Stimulated activated CD4-positive, alpha-beta T cell treated with anti-CD3 and anti-CD28 coated beads, Interleukin-4, amount 100 ng/mL, for 4 hours (primary cell): ENCODE data around the gene HLA-DMA.

Experiments used
- DNase-seq, 2 experiments: peaks; one replicate each; pipeline ENCODE4 v3.0.0-alpha.2; 2020

HLA-DMA gene

GRCh38 chr6:32974541-32975308, 21.8 kb upstream of the HLA-DMA start:
- no peak for DNase-seq

- DNase-seq, result no peak
These were observed 21.1 kb upstream of the HLA-DMA start for GRCh38 chr6:32974016-32974333.

DNA sequence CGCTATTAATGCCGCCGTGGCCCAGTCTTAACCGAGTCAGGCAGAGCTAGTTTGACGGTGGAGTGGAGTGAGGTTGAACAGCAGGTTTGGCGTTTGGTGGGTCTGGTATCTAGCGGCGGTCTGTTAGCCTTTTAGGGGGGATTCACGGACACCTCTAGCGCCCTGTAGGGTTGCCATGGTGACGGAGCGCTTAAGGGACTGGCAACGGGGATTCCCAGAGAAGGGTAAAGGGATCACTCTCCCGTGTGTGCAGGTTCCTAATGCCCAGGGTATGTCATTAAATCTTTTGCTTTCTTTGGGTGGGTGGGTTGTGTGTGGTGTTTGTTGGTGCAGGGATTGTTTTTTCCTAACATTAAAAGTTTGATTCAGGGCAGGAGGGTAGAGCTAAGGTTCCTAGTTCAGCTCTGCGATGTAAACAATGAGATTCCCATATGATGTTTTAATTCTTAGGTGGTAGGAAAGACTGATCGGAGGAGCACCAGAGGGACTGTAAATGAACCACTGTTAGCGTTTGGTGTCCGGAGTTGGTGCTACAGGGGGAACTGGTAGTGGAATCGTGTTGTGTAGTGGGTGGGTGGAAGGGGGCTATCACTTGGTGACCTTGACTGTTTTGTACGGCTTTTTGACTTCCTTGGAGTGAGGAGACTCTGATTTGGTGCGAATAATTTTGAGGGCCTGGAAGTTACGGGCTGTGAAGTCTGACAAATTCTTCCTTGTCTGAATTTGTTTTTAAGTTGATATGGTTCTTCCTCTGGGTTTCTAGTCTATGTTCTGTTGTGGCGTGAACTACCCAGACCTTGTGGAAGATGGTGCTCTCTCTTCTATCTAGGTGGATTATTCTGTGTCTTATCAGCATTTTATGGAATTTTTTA, 20.5 kb upstream of the HLA-DMA start:
- DNase-seq, result peak; percentile 40 to 60

DNA sequence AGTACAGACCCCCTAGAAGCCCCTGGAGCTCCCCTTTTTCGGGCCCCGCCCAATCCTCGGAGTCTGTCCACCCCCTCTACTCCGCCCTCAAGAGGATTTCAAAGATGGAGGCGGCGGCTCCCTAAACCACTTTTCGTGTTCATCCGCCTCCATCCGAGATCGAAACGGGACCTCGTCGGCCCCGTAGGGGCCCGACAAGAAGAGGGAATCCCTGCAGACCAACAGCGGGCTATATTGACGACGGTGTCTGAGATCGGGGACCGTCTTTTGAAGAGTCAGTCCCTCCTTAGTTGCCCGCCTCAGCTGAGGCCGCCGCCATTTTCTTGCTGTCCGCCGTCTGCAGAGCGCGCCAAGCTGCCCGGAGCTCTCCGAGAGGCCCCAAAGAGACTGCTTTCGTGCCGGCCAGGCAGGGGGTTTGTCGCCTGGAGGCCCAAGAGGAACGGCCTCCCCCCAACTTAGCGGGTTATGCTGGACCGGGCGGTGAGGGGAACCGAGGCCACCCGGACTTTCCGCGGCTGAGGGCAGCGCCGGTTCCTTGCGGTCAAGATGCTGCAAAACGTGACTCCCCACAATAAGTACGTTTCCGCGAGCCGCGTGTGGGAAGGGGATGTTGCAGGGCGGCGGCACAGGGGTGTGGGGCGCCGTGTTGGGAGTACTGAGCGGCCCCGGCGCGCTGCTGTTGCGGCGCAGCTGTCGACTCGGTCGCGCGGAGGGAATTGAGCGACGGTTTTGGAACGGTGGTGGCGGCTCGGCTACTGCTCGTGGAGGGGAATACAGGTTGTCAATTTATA, 19.7 kb upstream of the HLA-DMA start:
- peak; percentile 45 to 56 for DNase-seq

DNA sequence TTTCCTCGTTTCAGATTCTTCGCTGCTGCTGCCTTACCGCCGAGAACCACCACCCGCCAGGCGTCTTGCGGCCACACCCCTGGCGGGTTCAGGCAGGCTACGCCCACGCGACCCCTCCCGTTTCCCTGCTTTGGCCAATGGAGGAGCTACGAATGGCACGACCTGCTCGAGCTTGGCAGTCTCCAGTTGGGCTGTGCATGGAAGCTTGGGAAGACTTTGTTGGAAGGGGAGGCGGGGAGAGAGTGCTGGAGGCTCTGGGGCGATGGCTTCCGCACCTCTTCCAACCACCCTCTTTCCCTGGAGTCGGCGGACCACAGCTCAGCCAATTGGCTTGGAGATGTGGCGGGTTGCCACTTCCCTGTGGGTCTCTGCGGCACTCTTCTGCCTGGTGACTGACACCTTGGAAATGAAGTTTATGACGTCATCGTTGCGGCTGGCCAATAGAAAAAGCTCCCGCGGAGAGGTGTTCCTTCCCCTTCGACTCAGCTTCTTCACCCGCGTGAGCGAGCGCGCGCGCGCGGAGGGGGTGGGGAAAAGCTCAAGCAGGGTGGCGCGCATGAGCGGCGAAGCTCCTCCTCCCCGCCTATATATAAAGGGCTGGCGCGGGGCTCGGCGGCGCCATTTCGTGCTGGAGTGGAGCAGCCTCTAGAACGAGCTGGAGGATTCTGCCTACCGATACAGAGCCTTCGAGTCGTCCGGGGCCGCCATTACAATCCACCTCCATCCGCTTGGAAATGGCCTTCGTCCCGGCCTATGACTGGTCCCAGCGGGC, 18.9 kb upstream of the HLA-DMA start:
- DNase-seq, result peak; percentile 99

DNA sequence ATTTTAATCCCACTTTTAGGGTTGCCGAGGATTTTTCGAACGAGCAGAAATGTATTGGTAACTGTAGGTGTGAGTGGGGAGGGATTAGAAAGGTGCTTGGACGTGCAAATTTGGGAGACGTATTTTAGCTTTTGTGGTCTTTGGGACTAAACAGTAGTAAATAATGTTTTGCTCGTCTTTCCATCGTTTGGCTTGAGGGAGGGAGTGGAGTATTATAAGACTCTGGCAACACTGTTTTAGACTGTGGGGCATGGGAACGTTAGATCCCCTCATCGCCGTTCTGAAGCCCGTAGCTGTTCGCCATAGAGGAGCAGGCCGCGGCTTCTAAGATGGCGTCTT, 18.3 kb upstream of the HLA-DMA start:
- DNase-seq, result no peak

GRCh38 chr6:32970413-32971241, 17.7 kb upstream of the HLA-DMA start:
- peak; percentile 81 to 87 for DNase-seq

GRCh38 chr6:32969685-32970412, 17.0 kb upstream of the HLA-DMA start:
- peak; percentile 69 to 70 for DNase-seq

GRCh38 chr6:32968867-32969684, 16.2 kb upstream of the HLA-DMA start:
- DNase-seq, result peak; percentile 74 to 79

- DNase-seq, result peak; percentile 92 to 96
These were observed 15.4 kb upstream of the HLA-DMA start, which contains the start of gene BRD2 for GRCh38 chr6:32968093-32968866. Gene BRD2, plus strand, starts transcription at chr6:32968594. Its CDS starts 4,305 bp downstream, at chr6:32972899.

- DNase-seq, result peak in 1 of 2 experiments; percentile 33
These were observed 14.5 kb upstream of the HLA-DMA start for GRCh38 chr6:32967151-32968091.

DNA sequence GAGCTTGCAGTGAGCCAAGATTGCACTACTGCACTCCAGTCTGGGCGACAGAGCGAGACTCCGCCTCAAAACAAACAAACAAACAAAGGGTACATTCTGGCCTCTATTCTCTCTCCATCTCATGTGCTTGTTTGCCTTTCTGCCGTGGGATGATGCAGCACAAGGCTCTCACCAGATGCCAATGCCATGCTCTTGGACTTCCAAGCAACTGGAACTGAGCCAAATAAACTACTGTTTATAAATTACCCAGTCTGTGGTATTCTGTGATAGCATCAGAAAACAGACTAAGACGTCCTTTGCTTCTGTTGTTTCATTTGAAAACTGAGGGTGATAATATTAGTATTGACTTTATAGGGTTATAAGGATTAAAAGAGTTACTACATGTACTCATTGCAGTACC, 11.9 kb upstream of the HLA-DMA start:
- DNase-seq, result no peak

GRCh38 chr6:32963866-32964265, 11.0 kb upstream of the HLA-DMA start:
- DNase-seq, result no peak

DNA sequence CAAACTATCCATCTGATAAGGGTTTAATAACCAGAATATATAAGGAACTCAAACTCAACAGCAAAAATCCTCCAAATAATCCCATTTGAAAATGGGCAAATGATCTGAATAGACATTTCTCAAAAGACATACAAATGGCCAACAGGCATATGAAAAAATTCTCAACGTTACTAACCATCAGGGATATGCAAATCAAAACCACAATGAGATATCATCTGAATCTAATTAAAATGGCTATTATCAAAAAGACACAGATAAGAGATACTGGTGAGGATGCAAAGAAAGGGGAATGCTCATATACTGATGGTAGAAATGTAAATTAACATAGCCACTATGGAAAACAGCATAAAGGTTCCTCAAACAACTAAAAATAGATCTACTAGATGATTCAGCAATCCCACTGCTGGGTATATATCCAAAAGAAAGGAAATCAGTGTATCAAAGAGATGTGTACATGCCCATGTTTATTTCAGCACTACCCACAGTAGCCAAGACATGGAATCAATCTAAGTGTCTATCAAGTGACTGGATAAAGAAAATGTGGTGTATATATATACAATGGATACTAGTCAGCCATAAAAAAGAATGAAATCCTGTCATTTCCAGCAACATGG, 9.4 kb upstream of the HLA-DMA start:
- no peak for DNase-seq

DNA sequence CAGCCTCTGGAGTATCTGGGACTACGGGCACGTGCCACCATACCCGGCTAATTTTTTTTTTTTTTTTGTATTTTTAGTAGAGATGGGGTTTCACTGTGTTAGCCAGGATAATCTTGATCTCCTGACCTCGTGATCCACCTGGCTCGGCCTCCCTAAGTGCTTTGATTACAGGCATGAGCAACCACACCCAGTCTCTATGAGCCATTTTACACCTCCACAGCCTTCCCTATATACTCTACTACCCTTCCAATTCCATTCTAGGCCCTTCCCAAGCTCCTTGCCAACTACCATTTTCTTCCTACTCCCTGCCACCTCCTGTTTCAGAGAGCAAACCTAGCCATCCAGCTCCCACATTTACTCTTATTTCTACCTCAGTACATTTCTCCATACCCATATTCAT, 7.7 kb upstream of the HLA-DMA start:
- no peak for DNase-seq

- DNase-seq, result no peak
These were observed 3.3 kb upstream of the HLA-DMA start for GRCh38 chr6:32956176-32956575.

GRCh38 chr6:32954986-32955802, 2.3 kb upstream of the HLA-DMA start:
- no peak for DNase-seq
